SK-N-SH (cell line): ENCODE data around the gene COL4A4. TPM values are rescaled to one million over a fixed set of nuclear protein-coding genes. Genes with fewer than 3 reads are reported as not detected.

Experiments
- CTCF ChIA-PET: fragments of 300-600, 350-600 bp; formaldehyde crosslinking; extraction: SDS; loops from one replicate; lab custom pipeline; 2021; lab: Yijun Ruan, JAX
- POLR2A ChIA-PET: fragments of 350-600 bp; sonication (Branson Sonifier 250); formaldehyde crosslinking; extraction: SDS; loops from one replicate; lab custom pipeline; 2020; ENCODE audit warnings: antibody characterized with exemption, inconsistent platforms; lab: Yijun Ruan, JAX
- DNase-seq: peaks from one replicate; pipeline ENCODE4 v3.0.0; 2012
- H2AFZ ChIP-seq: fragments of 200-600 bp; sonication (generic); 2 replicates; pipeline ENCODE4 v1.8.1; 2016; ENCODE audit warnings: antibody characterized with exemption, mild to moderate bottlenecking, low read depth
- H3F3A ChIP-seq: fragments of 200-600 bp; sonication (generic); replicated peaks from 2 replicates; pipeline ENCODE3; 2016; ENCODE audit warnings: antibody characterized with exemption, mild to moderate bottlenecking; ENCODE audit not compliant: insufficient read depth
- H3K27ac ChIP-seq, 2 experiments: fragments of 200-500 bp in 1 of 2; fragments of 200-600 bp in 1 of 2; sonication (Bioruptor generic) in 1 of 2; sonication (generic), shearing (Covaris generic) in 1 of 2; 2 replicates each; pipeline versions ENCODE4 v1.5.1 to v1.6.1; 2014 to 2016; ENCODE audit warnings: low read depth in 2 of 2, inconsistent platforms in 1 of 2, low read length in 1 of 2, mild to moderate bottlenecking in 1 of 2, mixed read lengths in 1 of 2
- H3K27me3 ChIP-seq: fragments of 200-600 bp; sonication (generic), shearing (Covaris generic); 2 replicates; pipeline ENCODE4 v1.6.1; 2016; ENCODE audit warnings: mixed run types; ENCODE audit not compliant: insufficient read depth
- H3K36me3 ChIP-seq, 2 experiments: fragments of 200-500 bp in 1 of 2; fragments of 200-600 bp in 1 of 2; sonication (Bioruptor generic) in 1 of 2; sonication (generic) in 1 of 2; replicated peaks in 1 of 2; 2 replicates each; pipeline versions ENCODE3 to v1.5.1; 2014 to 2016; ENCODE audit warnings: low read length in 1 of 2, mild to moderate bottlenecking in 1 of 2; ENCODE audit not compliant: insufficient read depth in 2 of 2, control insufficient read depth in 1 of 2
- H3K4me1 ChIP-seq, 2 experiments: fragments of 200-500 bp in 1 of 2; fragments of 200-600 bp in 1 of 2; sonication (Bioruptor generic) in 1 of 2; sonication (generic), shearing (Covaris generic) in 1 of 2; 2 replicates each; pipeline versions ENCODE4 v1.5.1 to v1.6.1; 2014 to 2016; ENCODE audit warnings: low read depth in 1 of 2, low read length in 1 of 2, mixed run types in 1 of 2; ENCODE audit not compliant: insufficient read depth in 2 of 2, control insufficient read depth in 1 of 2
- H3K4me2 ChIP-seq: fragments of 200-600 bp; sonication (generic), shearing (Covaris generic); 2 replicates; pipeline ENCODE4 v1.6.1; 2017; ENCODE audit warnings: mixed run types
- H3K4me3 ChIP-seq, 2 experiments: fragments of 200-500 bp in 1 of 2; fragments of 200-600 bp in 1 of 2; sonication (Bioruptor generic) in 1 of 2; sonication (generic), shearing (Covaris generic) in 1 of 2; 2 replicates each; pipeline versions ENCODE4 v1.5.1 to v1.8.1; 2014 to 2016; ENCODE audit warnings: low read depth in 2 of 2, inconsistent platforms in 1 of 2, low read length in 1 of 2, mild to moderate bottlenecking in 1 of 2, mixed read lengths in 1 of 2, moderate library complexity in 1 of 2
- H3K79me2 ChIP-seq: fragments of 200-600 bp; sonication (generic); 2 replicates; pipeline ENCODE4 v1.8.1; 2017; ENCODE audit warnings: mild to moderate bottlenecking; ENCODE audit not compliant: insufficient read depth
- H3K9ac ChIP-seq: fragments of 200-600 bp; sonication (generic); 2 replicates; pipeline ENCODE4 v1.6.1; 2017; ENCODE audit warnings: mixed run types
- H3K9me2 ChIP-seq: fragments of 200-600 bp; sonication (generic); 2 replicates; pipeline ENCODE4 v1.6.1; 2017; ENCODE audit warnings: mixed run types
- H3K9me3 ChIP-seq: fragments of 200-600 bp; sonication (generic); 2 replicates; pipeline ENCODE4 v1.6.1; 2017; ENCODE audit warnings: mixed run types, mild to moderate bottlenecking, moderate library complexity
- H4K20me1 ChIP-seq: fragments of 200-600 bp; sonication (generic); 2 replicates; pipeline ENCODE4 v1.6.1; 2017; ENCODE audit warnings: mild to moderate bottlenecking, mixed run types; ENCODE audit not compliant: insufficient read depth
- EP300 ChIP-seq, 2 experiments: IDR thresholded peaks; 2 replicates each; pipeline versions ENCODE4 v1.4.0 to v1.6.1; 2012; ENCODE audit warnings: borderline replicate concordance in 1 of 2, low read depth in 1 of 2, low read length in 1 of 2
- EZH2phosphoT487 ChIP-seq: fragments of 200-600 bp; sonication (generic); IDR thresholded peaks from 2 replicates; pipeline ENCODE4 v1.6.1; 2017; ENCODE audit warnings: low read depth, mixed run types, mild to moderate bottlenecking, antibody characterized with exemption, moderate library complexity, borderline replicate concordance
- GABPA ChIP-seq: IDR thresholded peaks from 2 replicates; pipeline ENCODE4 v1.4.0; 2012; ENCODE audit warnings: low read depth, mild to moderate bottlenecking
- IRF3 ChIP-seq: fragments of 150-350 bp; IDR thresholded peaks from 2 replicates; pipeline ENCODE4 v1.6.1; 2016; ENCODE audit warnings: mild to moderate bottlenecking, low read depth, low read length
- JUND ChIP-seq: IDR thresholded peaks from 2 replicates; pipeline ENCODE4 v1.4.0; 2012
- MEF2A ChIP-seq: IDR thresholded peaks from 2 replicates; pipeline ENCODE4 v1.4.0; 2012; ENCODE audit warnings: low read depth, borderline replicate concordance
- NRF1 ChIP-seq: IDR thresholded peaks from 2 replicates; pipeline ENCODE4 v1.6.1; 2012; ENCODE audit warnings: low read depth, mild to moderate bottlenecking, low read length
- POLR2AphosphoS5 ChIP-seq: IDR thresholded peaks from 2 replicates; pipeline ENCODE4 v1.6.1; 2012; ENCODE audit warnings: low read depth, low read length
- RXRA ChIP-seq: IDR thresholded peaks from 2 replicates; pipeline ENCODE4 v1.4.0; 2012; ENCODE audit warnings: low read depth, mild to moderate bottlenecking, borderline replicate concordance
- USF1 ChIP-seq: IDR thresholded peaks from 2 replicates; pipeline ENCODE4 v1.4.0; 2012; ENCODE audit warnings: low read depth, borderline replicate concordance
- YY1 ChIP-seq: IDR thresholded peaks from 2 replicates; pipeline ENCODE4 v1.4.0; 2012; ENCODE audit warnings: low read depth, mild to moderate bottlenecking
- WGBS: methylation state at CpG from one replicate; pipeline ENCODE4 v1.1.6; 2017; ENCODE audit warnings: low lambda C conversion rate; 5-methylcytosine and 5-hydroxymethylcytosine counted together
- polyA plus RNA-seq, 3 experiments: library from polyadenylated mRNA; depleted of rRNA; stranded (reverse); fragments of >200 nt; gene quantifications; 2 replicates each; pipeline ENCODE4 v1.2.3, GENCODE V29; 2012
- small RNA-seq, 7 experiments: library from RNA; depleted of rRNA; stranded (forward); fragments of <200 nt; gene quantifications; one replicate each; pipeline ENCODE3, GENCODE V24; 2012
- TF ChIP-seq, protein P1 (sequence below): fragments of 200-600 bp; sonication (generic); IDR thresholded peaks from 2 replicates; pipeline ENCODE4 v1.6.1; 2017; ENCODE audit warnings: antibody characterized with exemption, mild to moderate bottlenecking, moderate library complexity
- TF ChIP-seq, protein P2 (sequence below): IDR thresholded peaks from 2 replicates; pipeline ENCODE4 v1.4.0; 2012; ENCODE audit warnings: low read depth
- TF ChIP-seq, protein P3 (sequence below): fragments of 150-350 bp; IDR thresholded peaks from 2 replicates; pipeline ENCODE4 v1.6.1; 2017; ENCODE audit warnings: antibody characterized with exemption, low read length, low read depth, borderline replicate concordance

Gene COL4A4
- polyA plus RNA-seq, 1 of the 3 experiments (the other 2 are of a cell fraction): not detected

GRCh38 chr2:226953206-226953605, 210.8 kb downstream of the COL4A4 start:
- H3K9me3 ChIP-seq: no peaks in the 10 kb centered on the region
- no peak overlapping the region for H3K4me3 ChIP-seq
- H3K9ac ChIP-seq: no peak overlapping the region
- DNase-seq: no peak
- no peaks in the 10 kb centered on the region for H3K9me2 ChIP-seq
- H3F3A ChIP-seq: no peaks in the 10 kb centered on the region
- H2AFZ ChIP-seq: no peak overlapping the region
- ChIA-PET POLR2A (no interaction called here), CTCF (interaction anchor here (1.1 kb wide), 1 partner anchor 154 kb away, joined by 3 read pairs; no protein-coding TSS in a partner anchor)
- no peaks in the 10 kb centered on the region for H3K4me1 ChIP-seq
- WGBS: 85% methylated on average over 3 of the region's 3 CpGs
- no peaks in the 10 kb centered on the region for H3K36me3 ChIP-seq
- no peaks in the 10 kb centered on the region for H3K79me2 ChIP-seq
- no peak overlapping the region for H3K4me2 ChIP-seq
- H3K27me3 ChIP-seq: no peaks in the 10 kb centered on the region
- no peak overlapping the region for H3K27ac ChIP-seq
- H4K20me1 ChIP-seq: no peaks in the 10 kb centered on the region
- TF ChIP-seq JUND: no peak
- TF ChIP-seq, protein P1, sequence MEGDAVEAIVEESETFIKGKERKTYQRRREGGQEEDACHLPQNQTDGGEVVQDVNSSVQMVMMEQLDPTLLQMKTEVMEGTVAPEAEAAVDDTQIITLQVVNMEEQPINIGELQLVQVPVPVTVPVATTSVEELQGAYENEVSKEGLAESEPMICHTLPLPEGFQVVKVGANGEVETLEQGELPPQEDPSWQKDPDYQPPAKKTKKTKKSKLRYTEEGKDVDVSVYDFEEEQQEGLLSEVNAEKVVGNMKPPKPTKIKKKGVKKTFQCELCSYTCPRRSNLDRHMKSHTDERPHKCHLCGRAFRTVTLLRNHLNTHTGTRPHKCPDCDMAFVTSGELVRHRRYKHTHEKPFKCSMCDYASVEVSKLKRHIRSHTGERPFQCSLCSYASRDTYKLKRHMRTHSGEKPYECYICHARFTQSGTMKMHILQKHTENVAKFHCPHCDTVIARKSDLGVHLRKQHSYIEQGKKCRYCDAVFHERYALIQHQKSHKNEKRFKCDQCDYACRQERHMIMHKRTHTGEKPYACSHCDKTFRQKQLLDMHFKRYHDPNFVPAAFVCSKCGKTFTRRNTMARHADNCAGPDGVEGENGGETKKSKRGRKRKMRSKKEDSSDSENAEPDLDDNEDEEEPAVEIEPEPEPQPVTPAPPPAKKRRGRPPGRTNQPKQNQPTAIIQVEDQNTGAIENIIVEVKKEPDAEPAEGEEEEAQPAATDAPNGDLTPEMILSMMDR: no peak
- TF ChIP-seq IRF3: no peak
- TF ChIP-seq, protein P2, sequence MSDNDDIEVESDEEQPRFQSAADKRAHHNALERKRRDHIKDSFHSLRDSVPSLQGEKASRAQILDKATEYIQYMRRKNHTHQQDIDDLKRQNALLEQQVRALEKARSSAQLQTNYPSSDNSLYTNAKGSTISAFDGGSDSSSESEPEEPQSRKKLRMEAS: no peak
- TF ChIP-seq, protein P3, sequence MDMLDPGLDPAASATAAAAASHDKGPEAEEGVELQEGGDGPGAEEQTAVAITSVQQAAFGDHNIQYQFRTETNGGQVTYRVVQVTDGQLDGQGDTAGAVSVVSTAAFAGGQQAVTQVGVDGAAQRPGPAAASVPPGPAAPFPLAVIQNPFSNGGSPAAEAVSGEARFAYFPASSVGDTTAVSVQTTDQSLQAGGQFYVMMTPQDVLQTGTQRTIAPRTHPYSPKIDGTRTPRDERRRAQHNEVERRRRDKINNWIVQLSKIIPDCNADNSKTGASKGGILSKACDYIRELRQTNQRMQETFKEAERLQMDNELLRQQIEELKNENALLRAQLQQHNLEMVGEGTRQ: no peak
- TF ChIP-seq POLR2AphosphoS5: no peak
- no peak for TF ChIP-seq NRF1
- TF ChIP-seq USF1: no peak
- TF ChIP-seq MEF2A: no peak
- no peak for TF ChIP-seq RXRA
- TF ChIP-seq YY1: no peak
- no peak for TF ChIP-seq EP300 (IDR thresholded peaks at IDR 0.05; ENCODE audit: borderline replicate concordance in 1 of 2, low read depth in 1 of 2, low read length in 1 of 2)
- TF ChIP-seq GABPA: no peak
- no peak for TF ChIP-seq EZH2phosphoT487

Small RNA genes lying within 50 kb of the gene (small RNA-seq; reads per million reads assigned to genes)
- 0 reads per million in 7 experiments for gene RF00554

Other genes starting within 250 kb of the COL4A4 start
- not detected in 2 replicates for gene COL4A3, start 419 bp upstream of the COL4A4 start, polyA plus RNA-seq (2012; rRNA removed)
- 51.0 and 51.5 TPM in 2 replicates for gene MFF, start 161.0 kb upstream of the COL4A4 start, polyA plus RNA-seq (2012; rRNA removed)
- 0.03 and 0.13 TPM in 2 replicates for gene TM4SF20, start 215.1 kb upstream of the COL4A4 start, polyA plus RNA-seq (2012; rRNA removed)
- not detected in 2 replicates for gene SCYGR1, start 223.7 kb upstream of the COL4A4 start, polyA plus RNA-seq (2012; rRNA removed)